HEK293 (cell line): ENCODE measurements around the gene GIT1.
A peak's percentile ranks its signal among the peaks of the same experiment; 100 is the strongest.

ENCODE experiments used
- BCL11A ChIP-seq: fragments of 450-650 bp; formaldehyde crosslinking; IDR thresholded peaks from 2 replicates; pipeline ENCODE4 v1.5.1; 2016; ENCODE audit warnings: low read depth, missing biosample characterization, missing genetic modification characterization
- GLIS2 ChIP-seq: fragments of 450-650 bp; formaldehyde crosslinking; IDR thresholded peaks from 2 replicates; pipeline ENCODE4 v1.5.1; 2016; ENCODE audit warnings: missing biosample characterization, missing genetic modification characterization
- HOXC10 ChIP-seq: sonication (generic); formaldehyde crosslinking; IDR thresholded peaks from 2 replicates; pipeline ENCODE4 v1.8.1; 2023; ENCODE audit warnings: mild to moderate bottlenecking, missing genetic modification reagents
- IKZF3 ChIP-seq: fragments of 450-650 bp; IDR thresholded peaks from 2 replicates; pipeline ENCODE4 v1.5.0; 2018; ENCODE audit warnings: missing biosample characterization, mild to moderate bottlenecking, missing genetic modification characterization, moderate library complexity
- KLF10 ChIP-seq: fragments of 450-650 bp; IDR thresholded peaks from 2 replicates; pipeline ENCODE4 v1.5.1; 2018; ENCODE audit warnings: missing biosample characterization, mild to moderate bottlenecking, missing genetic modification characterization
- KLF16 ChIP-seq: fragments of 450-650 bp; formaldehyde crosslinking; IDR thresholded peaks from 2 replicates; pipeline ENCODE4 v1.5.1; 2017; ENCODE audit warnings: missing biosample characterization, missing genetic modification characterization
- KLF7 ChIP-seq: fragments of 450-650 bp; formaldehyde crosslinking; IDR thresholded peaks from 2 replicates; pipeline ENCODE4 v1.5.1; 2016; ENCODE audit warnings: missing biosample characterization, missing genetic modification characterization, borderline replicate concordance
- KLF9 ChIP-seq: fragments of 450-650 bp; formaldehyde crosslinking; IDR thresholded peaks from 2 replicates; pipeline ENCODE4 v1.5.1; 2016; ENCODE audit warnings: missing biosample characterization, missing genetic modification characterization, low read depth
- MZF1 ChIP-seq: fragments of 450-650 bp; formaldehyde crosslinking; IDR thresholded peaks from 2 replicates; pipeline ENCODE4 v1.5.1; 2017; ENCODE audit warnings: missing biosample characterization, missing genetic modification characterization, borderline replicate concordance
- SCRT2 ChIP-seq: fragments of 450-650 bp; formaldehyde crosslinking; IDR thresholded peaks from 2 replicates; pipeline ENCODE4 v1.5.1; 2016; ENCODE audit warnings: missing biosample characterization, missing genetic modification characterization
- SETDB1 ChIP-seq: IDR thresholded peaks from one replicate; pipeline ENCODE4 v1.6.1; 2017; ENCODE audit warnings: mild to moderate bottlenecking, low read length, moderate library complexity, mixed read lengths; ENCODE audit not compliant: insufficient read length
- SP2 ChIP-seq: fragments of 450-650 bp; formaldehyde crosslinking; IDR thresholded peaks from 2 replicates; pipeline ENCODE4 v1.5.1; 2016; ENCODE audit warnings: missing biosample characterization, missing genetic modification characterization
- YY2 ChIP-seq: fragments of 450-650 bp; formaldehyde crosslinking; IDR thresholded peaks from 2 replicates; pipeline ENCODE4 v1.5.1; 2016; ENCODE audit warnings: missing biosample characterization, missing genetic modification characterization
- ZBTB48 ChIP-seq: fragments of 450-650 bp; formaldehyde crosslinking; IDR thresholded peaks from 2 replicates; pipeline ENCODE4 v1.5.1; 2016; ENCODE audit warnings: missing biosample characterization, missing genetic modification characterization
- ZBTB7A ChIP-seq: fragments of 450-650 bp; formaldehyde crosslinking; IDR thresholded peaks from 2 replicates; pipeline ENCODE4 v1.5.1; 2016; ENCODE audit warnings: low read depth, missing biosample characterization, missing genetic modification characterization
- ZEB2 ChIP-seq: fragments of 450-650 bp; formaldehyde crosslinking; IDR thresholded peaks from 2 replicates; pipeline ENCODE4 v1.5.1; 2016; ENCODE audit warnings: missing biosample characterization, missing genetic modification characterization
- ZNF23 ChIP-seq: fragments of 450-650 bp; formaldehyde crosslinking; IDR thresholded peaks from 2 replicates; pipeline ENCODE4 v1.5.1; 2016; ENCODE audit warnings: missing biosample characterization, missing genetic modification characterization, borderline replicate concordance
- ZNF239 ChIP-seq: fragments of 450-650 bp; formaldehyde crosslinking; IDR thresholded peaks from 2 replicates; pipeline ENCODE4 v1.5.1; 2016; ENCODE audit warnings: missing biosample characterization, missing genetic modification characterization
- ZNF335 ChIP-seq: fragments of 450-650 bp; formaldehyde crosslinking; conservative IDR thresholded peaks from 2 replicates; pipeline ENCODE4 v1.5.1; 2016; ENCODE audit warnings: missing biosample characterization, missing genetic modification characterization
- ZNF416 ChIP-seq: fragments of 450-650 bp; formaldehyde crosslinking; IDR thresholded peaks from 2 replicates; pipeline ENCODE4 v1.5.1; 2016; ENCODE audit warnings: missing biosample characterization, missing genetic modification characterization
- ZNF510 ChIP-seq: fragments of 450-650 bp; formaldehyde crosslinking; IDR thresholded peaks from 2 replicates; pipeline ENCODE4 v1.5.1; 2018; ENCODE audit warnings: mild to moderate bottlenecking, missing genetic modification characterization, missing biosample characterization; ENCODE audit not compliant: insufficient replicate concordance
- ZNF521 ChIP-seq: fragments of 450-650 bp; formaldehyde crosslinking; IDR thresholded peaks from 2 replicates; pipeline ENCODE4 v1.5.1; 2017; ENCODE audit warnings: missing biosample characterization, mild to moderate bottlenecking, missing genetic modification characterization
- ZNF530 ChIP-seq: fragments of 450-650 bp; formaldehyde crosslinking; IDR thresholded peaks from 2 replicates; pipeline ENCODE4 v1.5.1; 2016; ENCODE audit warnings: low read depth, missing biosample characterization, missing genetic modification characterization
- ZNF596 ChIP-seq: fragments of 450-650 bp; IDR thresholded peaks from 2 replicates; pipeline ENCODE4 v1.5.0; 2018; ENCODE audit warnings: missing biosample characterization, mild to moderate bottlenecking, missing genetic modification characterization, moderate library complexity
- ZNF610 ChIP-seq: fragments of 450-650 bp; formaldehyde crosslinking; IDR thresholded peaks from 2 replicates; pipeline ENCODE4 v1.5.1; 2016; ENCODE audit warnings: missing biosample characterization, missing genetic modification characterization, borderline replicate concordance
- ZNF626 ChIP-seq: fragments of 450-650 bp; sonication (Bioruptor Pico); formaldehyde crosslinking; IDR thresholded peaks from 2 replicates; pipeline ENCODE4 v1.5.1; 2018; ENCODE audit warnings: missing biosample characterization, missing genetic modification characterization, inconsistent platforms
- ZNF629 ChIP-seq: fragments of 450-650 bp; formaldehyde crosslinking; IDR thresholded peaks from 2 replicates; pipeline ENCODE4 v1.5.1; 2017; ENCODE audit warnings: missing biosample characterization, missing genetic modification characterization
- ZNF776 ChIP-seq: fragments of 450-650 bp; formaldehyde crosslinking; IDR thresholded peaks from 2 replicates; pipeline ENCODE4 v1.5.0; 2017; ENCODE audit warnings: missing biosample characterization, missing genetic modification characterization, borderline replicate concordance
- ZNF791 ChIP-seq: fragments of 450-650 bp; formaldehyde crosslinking; IDR thresholded peaks from 2 replicates; pipeline ENCODE4 v1.5.1; 2016; ENCODE audit warnings: missing biosample characterization, missing genetic modification characterization
- ZNF830 ChIP-seq: fragments of 450-650 bp; IDR thresholded peaks from 2 replicates; pipeline ENCODE4 v1.5.0; 2018; ENCODE audit warnings: missing biosample characterization, missing genetic modification characterization, low read depth, mild to moderate bottlenecking, moderate library complexity
- ZNF843 ChIP-seq: fragments of 450-650 bp; formaldehyde crosslinking; IDR thresholded peaks from 2 replicates; pipeline ENCODE4 v1.5.1; 2016; ENCODE audit warnings: missing biosample characterization, missing genetic modification characterization
- TF ChIP-seq, protein P1 (sequence below): fragments of 450-650 bp; formaldehyde crosslinking; IDR thresholded peaks from 2 replicates; pipeline ENCODE4 v1.5.1; 2017; ENCODE audit warnings: missing biosample characterization, missing genetic modification characterization
- TF ChIP-seq, protein P2 (sequence below): fragments of 450-650 bp; formaldehyde crosslinking; IDR thresholded peaks from 2 replicates; pipeline ENCODE4 v1.5.1; 2016; ENCODE audit warnings: missing biosample characterization, missing genetic modification characterization
- TF ChIP-seq, protein P3 (sequence below): fragments of 450-650 bp; formaldehyde crosslinking; IDR thresholded peaks from 2 replicates; pipeline ENCODE4 v1.5.1; 2016; ENCODE audit warnings: missing biosample characterization, missing genetic modification characterization
- TF ChIP-seq, protein P4 (sequence below): fragments of 450-650 bp; formaldehyde crosslinking; IDR thresholded peaks from 2 replicates; pipeline ENCODE4 v1.5.1; 2017; ENCODE audit warnings: missing biosample characterization, missing genetic modification characterization

Gene GIT1

DNA sequence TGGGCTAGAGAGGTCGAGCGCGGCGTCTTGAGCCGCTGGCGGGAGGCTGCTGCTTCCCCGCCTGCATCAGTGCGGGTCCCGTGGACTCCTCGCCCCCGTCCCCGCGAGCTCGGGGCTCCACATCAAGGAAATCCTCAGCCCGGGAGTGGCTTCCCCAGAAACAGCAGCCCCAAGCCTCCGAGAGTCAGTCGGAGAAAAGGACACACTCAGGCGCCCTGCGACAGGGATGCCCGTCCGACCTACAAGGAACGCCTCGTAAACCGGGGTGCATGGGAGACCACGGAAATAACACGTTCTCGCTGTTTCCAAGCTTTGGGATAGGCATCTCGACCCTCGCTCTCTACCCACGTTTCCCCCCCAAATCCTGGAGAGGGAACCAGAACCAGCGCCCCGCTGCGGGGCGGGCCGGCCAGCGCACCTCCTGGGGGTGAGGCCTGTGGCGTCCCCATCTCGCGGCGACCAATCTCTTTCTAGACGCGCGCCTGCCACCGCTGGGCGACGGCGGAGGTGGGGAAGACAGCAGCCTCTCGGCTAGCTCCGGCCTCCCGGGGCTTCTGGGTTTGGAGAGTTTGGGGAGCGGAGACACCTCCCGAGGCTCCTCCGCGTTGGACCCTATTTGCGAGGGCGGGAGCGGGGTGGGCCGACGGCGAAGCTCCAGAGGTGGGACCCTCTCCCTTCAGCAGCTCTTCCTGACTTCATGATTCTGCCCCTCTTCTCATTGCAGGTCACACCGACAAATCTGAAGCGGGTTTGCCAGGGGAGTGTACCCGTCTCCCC lies 21.7 kb downstream of the GIT1 start (continued):
- TF ChIP-seq, protein P1, sequence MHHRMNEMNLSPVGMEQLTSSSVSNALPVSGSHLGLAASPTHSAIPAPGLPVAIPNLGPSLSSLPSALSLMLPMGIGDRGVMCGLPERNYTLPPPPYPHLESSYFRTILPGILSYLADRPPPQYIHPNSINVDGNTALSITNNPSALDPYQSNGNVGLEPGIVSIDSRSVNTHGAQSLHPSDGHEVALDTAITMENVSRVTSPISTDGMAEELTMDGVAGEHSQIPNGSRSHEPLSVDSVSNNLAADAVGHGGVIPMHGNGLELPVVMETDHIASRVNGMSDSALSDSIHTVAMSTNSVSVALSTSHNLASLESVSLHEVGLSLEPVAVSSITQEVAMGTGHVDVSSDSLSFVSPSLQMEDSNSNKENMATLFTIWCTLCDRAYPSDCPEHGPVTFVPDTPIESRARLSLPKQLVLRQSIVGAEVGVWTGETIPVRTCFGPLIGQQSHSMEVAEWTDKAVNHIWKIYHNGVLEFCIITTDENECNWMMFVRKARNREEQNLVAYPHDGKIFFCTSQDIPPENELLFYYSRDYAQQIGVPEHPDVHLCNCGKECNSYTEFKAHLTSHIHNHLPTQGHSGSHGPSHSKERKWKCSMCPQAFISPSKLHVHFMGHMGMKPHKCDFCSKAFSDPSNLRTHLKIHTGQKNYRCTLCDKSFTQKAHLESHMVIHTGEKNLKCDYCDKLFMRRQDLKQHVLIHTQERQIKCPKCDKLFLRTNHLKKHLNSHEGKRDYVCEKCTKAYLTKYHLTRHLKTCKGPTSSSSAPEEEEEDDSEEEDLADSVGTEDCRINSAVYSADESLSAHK (tag by site-specific recombination) = 0 out of 2 replicates have a peak, but pooled peaks have one; percentile 41
- TF ChIP-seq ZNF416 (no peak), KLF7 (tag by site-specific recombination) (0 out of 2 replicates have a peak, but pooled peaks have one; percentile 41), SP2 (tag by site-specific recombination) (peak; percentile 82), KLF16 (tag by site-specific recombination) (no peak; the same call in 1 of the 2 replicates), HOXC10 (CRISPR knock-in tag) (no peak), ZNF530 (tag by site-specific recombination) (no peak), ZNF521 (tag by site-specific recombination) (no peak), ZNF335 (peak; percentile 90), ZNF510 (tag by site-specific recombination) (no peak), ZBTB7A (tag by site-specific recombination) (no peak), KLF9 (no peak), ZNF776 (tag by site-specific recombination) (no peak), BCL11A (no peak), GLIS2 (tag by site-specific recombination) (peak; percentile 88), ZNF843 (tag by site-specific recombination) (no peak; the same call in 1 of the 2 replicates), ZBTB48 (no peak), MZF1 (tag by site-specific recombination) (no peak), ZNF596 (tag by site-specific recombination) (no peak), ZNF791 (no peak), ZNF629 (peak; percentile 66), ZNF830 (tag by site-specific recombination) (no peak), ZNF610 (no peak), IKZF3 (no peak), SCRT2 (no peak), ZEB2 (tag by site-specific recombination) (peak; percentile 25; the same call in 1 of the 2 replicates), SETDB1 (no peak), YY2 (tag by site-specific recombination) (no peak), KLF10 (tag by site-specific recombination) (no peak), ZNF23 (tag by site-specific recombination) (no peak), ZNF626 (tag by site-specific recombination) (no peak), ZNF239 (no peak)
- TF ChIP-seq, protein P2, sequence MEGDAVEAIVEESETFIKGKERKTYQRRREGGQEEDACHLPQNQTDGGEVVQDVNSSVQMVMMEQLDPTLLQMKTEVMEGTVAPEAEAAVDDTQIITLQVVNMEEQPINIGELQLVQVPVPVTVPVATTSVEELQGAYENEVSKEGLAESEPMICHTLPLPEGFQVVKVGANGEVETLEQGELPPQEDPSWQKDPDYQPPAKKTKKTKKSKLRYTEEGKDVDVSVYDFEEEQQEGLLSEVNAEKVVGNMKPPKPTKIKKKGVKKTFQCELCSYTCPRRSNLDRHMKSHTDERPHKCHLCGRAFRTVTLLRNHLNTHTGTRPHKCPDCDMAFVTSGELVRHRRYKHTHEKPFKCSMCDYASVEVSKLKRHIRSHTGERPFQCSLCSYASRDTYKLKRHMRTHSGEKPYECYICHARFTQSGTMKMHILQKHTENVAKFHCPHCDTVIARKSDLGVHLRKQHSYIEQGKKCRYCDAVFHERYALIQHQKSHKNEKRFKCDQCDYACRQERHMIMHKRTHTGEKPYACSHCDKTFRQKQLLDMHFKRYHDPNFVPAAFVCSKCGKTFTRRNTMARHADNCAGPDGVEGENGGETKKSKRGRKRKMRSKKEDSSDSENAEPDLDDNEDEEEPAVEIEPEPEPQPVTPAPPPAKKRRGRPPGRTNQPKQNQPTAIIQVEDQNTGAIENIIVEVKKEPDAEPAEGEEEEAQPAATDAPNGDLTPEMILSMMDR = peak; percentile 90
- TF ChIP-seq, protein P3, sequence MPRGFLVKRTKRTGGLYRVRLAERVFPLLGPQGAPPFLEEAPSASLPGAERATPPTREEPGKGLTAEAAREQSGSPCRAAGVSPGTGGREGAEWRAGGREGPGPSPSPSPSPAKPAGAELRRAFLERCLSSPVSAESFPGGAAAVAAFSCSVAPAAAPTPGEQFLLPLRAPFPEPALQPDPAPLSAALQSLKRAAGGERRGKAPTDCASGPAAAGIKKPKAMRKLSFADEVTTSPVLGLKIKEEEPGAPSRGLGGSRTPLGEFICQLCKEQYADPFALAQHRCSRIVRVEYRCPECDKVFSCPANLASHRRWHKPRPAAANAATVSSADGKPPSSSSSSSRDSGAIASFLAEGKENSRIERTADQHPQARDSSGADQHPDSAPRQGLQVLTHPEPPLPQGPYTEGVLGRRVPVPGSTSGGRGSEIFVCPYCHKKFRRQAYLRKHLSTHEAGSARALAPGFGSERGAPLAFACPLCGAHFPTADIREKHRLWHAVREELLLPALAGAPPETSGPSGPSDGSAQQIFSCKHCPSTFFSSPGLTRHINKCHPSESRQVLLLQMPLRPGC (tag by site-specific recombination) = no peak
- TF ChIP-seq, protein P4, sequence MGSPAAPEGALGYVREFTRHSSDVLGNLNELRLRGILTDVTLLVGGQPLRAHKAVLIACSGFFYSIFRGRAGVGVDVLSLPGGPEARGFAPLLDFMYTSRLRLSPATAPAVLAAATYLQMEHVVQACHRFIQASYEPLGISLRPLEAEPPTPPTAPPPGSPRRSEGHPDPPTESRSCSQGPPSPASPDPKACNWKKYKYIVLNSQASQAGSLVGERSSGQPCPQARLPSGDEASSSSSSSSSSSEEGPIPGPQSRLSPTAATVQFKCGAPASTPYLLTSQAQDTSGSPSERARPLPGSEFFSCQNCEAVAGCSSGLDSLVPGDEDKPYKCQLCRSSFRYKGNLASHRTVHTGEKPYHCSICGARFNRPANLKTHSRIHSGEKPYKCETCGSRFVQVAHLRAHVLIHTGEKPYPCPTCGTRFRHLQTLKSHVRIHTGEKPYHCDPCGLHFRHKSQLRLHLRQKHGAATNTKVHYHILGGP (tag by site-specific recombination) = no peak
